Stimulated activated CD8-positive, alpha-beta memory T cell treated with anti-CD3 and anti-CD28 coated beads, Interleukin-12 subunit alpha, Interleukin-12 subunit beta, amount 100 ng/mL, for 24 hours (primary cell): ENCODE measurements around the gene CEBPG.

ENCODE experiments used
- DNase-seq: peaks from one replicate; pipeline ENCODE4 v3.0.0-alpha.2; 2020; ENCODE audit errors: extremely low read depth

Gene CEBPG

DNA sequence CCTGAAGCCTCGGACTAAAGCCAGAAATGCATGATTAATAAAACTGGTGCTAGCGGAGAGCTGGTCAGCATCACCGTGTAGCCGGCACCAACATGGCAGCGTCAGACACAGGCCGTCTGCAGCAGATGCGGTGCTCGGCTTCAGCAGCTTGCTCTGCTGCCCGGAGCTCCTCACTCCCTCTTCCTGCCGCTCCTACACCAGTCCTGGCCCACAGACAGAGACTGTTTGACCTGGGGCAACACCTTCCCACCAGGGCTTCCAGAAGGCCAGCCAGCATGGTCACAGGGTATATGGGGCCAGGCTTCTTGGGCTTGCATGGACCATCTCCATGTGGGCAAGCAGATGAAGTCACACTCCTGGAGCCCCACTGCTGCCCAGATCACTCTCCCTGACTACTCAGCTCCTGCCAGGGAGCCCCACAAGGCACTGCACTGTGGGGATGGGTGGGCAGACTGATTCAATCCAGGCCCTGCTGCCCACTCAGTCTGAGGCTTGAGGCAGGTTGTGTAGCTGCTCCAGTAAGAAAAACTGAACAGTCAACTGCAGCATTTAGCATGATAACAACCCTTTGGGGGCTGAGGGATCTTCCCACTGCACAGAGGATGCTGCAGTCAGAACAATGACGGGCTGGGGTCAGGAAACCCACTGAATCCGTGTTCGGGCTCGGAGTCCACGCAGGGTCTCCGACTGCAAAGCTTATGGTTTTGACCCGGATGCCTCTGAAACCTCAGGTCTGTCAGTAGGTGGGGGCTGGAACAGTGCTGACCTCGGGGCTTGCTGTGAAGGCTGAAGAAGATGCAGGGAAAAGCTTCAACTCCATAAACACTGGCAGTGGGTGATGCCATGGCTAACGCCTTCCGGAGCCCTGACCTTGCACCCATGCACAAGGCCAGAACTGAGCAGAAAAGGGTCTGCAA, 45.6 kb downstream of the CEBPG start:
- no peak for DNase-seq

DNA sequence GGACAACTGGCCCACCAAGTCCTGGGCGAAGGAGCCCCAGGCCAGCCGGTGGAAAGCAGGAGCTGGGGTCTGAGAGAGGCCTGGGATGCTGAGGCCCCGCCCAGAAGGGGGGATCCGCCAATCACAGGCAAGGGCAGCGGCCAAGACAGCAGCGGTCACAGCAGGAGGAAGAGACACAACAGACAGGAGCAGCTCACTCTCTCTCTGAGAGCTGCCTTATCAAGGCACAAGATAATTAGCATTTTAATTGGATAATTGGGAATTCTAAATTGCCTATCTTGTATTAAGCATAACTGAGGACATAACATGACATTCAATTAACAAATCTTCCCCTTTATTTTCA, 46.2 kb downstream of the CEBPG start:
- DNase-seq = no peak

DNA sequence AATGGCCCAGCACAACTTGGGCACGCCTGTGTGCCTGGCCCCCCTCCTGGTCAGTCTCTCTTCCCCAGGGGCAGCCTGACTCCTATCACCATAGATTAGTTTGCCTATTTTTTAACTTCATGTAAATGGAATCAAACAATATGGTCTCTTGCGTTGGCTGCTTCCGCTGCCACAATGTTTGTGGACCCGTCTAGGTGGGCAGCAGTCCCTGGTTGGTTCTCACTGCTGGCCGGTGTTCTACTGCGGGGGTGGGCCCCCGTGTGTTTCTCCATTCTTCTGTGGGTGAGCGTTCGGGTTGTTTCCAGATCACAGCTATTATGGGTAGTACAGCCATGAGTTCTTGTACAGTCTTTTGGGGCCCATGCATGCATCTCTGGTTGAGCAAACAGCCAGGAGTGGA, 47.3 kb downstream of the CEBPG start:
- no peak for DNase-seq

DNA sequence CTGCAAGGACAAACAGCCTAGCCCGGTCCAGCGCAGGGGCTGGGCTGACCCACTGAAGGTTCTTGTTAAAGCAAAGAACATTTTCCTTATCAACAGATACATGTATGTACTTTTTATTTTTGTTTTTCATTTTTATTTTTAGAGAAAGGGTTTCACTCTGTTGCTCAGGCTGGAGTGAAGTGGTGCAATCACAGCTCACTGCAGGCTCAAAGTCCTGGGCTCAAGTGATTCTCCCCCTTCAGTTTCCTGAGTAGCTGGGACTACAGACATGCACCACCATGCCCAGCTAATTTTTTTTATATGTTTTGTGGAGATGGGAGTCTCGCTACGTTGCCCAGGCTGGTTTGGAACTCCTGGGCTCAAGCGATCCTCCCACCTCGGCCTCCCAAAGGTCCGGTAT, 47.9 kb downstream of the CEBPG start:
- no peak for DNase-seq

DNA sequence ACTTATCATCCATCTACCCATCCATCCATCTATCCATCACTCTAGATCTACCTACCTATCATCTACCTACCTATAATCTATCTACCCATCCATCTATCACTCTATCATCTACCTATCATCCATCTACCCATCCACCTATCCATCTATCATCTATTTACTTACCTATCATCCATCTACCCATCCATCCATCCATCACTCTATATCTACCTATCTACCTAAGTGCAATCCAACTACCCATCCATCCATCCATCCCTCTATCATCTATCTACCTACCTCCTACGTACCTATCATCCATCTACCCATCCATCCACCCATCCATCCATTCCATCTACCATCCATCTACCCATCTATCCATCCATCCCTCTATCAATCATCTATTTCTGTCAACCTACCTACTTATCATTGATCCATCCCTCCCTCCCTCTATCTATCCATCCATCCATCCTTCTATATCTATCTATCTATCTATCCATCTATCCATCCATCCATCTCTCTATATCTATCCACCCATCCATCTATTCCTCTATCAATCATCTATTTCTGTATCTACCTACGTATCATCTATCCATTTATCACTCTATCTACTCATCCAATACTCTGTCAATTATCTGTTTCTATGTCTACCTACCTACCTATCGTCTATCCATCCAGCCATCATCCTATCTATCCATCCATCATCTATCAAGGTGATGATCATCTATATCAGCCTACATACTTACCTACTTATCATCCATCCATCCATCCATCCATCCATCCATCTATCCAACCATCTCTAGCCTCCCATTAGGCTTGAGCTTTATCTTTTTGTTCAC, 49.1 kb downstream of the CEBPG start:
- DNase-seq = no peak

DNA sequence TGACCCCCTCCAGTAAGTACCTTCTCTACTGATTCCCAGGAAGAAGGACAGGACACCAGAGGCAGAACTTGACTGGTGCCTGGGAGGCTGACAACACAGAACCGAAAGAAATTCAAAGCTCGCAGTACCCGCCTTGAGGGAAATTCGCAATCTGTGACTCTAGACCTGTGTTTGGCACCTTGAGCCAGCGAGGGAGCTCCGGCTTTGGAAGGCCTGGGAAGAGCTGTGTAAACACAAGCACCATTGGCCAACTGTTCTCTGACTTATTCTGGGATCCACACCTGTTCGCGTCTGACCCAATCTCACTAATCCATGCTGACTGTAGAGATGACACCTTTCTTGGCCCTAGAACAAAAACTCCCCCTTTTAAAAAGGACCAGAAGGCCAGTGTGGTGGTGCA, 50.7 kb downstream of the CEBPG start:
- DNase-seq = no peak

DNA sequence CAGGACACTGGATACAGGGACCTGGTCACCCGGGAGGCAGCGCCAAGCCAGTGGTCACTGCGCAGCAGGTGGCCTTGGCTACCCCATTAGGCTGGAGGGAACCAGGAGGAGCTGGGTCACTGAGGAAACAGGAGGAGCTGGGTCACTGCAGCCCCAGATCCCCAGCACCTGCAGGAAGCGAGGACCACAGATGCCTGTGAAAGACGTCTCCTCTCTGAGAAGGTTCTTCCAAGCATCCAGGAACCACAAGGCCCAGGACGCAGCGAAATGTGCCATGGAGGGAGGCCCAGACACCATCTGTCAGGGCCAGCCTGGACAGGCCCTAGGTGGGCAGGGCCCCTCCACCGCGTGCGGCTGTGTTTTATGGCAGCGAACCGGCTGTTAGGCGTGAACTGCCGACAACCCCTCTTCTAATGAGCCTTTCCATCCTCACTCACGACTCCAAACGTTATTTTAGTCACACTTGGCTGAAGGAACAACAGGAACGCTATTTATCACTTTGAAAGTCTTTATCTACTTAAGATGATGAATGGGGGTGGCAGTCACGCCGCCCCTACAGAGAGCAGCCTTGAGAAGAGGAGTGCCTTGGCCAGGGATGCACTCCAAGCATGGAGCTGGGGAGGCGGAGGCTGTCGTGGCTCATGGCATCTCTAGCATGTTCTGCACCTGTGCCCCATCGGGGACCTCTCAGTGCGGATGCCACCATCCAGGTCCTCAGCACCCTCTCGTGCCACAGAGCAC, 53.3 kb downstream of the CEBPG start:
- DNase-seq = no peak

DNA sequence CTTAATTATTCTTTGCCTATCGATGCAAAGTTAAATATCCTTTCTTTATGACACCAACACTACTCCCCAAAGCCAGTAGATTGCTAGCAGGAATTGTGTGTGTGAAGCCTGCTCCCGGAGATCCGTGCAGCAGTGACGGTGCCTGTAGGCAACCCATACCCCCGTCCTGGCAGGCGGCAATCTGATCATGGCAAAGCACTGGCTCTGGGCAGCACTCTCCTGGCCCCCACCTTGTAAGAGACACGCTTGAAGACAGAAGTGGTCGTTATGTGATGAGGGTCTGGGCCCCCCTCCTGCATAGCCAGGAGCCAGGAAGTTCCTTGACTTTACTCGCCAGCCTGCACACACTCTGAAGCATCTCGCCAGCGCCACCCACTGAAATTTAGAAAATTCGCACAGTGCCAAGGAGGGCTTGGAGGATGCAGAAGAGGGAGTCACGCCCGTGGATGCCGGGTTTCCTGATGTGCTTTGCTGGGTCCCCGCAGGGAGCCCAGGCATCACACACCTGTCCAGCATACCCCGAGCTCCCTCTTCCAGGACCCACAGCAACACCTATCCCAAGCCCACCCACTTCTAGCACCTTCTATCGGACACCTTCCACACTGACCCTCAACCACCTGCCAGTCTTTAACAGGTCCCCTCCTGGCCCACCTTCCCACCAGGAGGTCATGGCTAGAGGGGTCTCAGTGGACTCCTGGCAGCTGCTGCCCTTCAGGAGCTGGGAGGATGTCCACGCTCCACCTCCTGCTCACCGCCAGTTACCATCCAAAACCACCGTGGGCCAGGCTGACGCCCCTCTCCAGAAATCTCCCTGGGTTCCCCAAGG, 54.5 kb downstream of the CEBPG start:
- DNase-seq = no peak

DNA sequence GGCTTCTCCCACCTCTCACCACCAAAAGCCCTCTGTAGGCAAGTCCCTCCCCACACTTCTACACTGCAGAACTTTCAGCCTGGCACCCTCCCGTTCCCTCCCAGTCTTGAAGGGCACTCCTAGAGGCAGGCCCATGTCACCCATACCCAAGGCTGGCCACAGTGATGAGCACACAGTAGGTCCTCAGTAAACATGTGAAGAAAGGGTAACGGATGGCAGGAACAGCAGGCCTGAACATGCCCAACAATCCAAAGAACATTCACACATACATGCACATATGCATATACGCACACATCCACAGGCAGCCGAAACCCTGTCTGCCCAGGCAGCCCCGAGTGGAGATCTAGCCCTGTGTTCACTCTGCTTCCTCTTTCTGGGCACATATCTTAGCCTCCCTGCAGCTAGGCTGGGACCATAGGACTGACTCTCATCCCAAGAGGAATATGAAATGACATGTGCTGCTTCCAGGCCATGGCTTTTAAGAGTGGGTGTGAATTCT, 55.2 kb downstream of the CEBPG start:
- DNase-seq = no peak

DNA sequence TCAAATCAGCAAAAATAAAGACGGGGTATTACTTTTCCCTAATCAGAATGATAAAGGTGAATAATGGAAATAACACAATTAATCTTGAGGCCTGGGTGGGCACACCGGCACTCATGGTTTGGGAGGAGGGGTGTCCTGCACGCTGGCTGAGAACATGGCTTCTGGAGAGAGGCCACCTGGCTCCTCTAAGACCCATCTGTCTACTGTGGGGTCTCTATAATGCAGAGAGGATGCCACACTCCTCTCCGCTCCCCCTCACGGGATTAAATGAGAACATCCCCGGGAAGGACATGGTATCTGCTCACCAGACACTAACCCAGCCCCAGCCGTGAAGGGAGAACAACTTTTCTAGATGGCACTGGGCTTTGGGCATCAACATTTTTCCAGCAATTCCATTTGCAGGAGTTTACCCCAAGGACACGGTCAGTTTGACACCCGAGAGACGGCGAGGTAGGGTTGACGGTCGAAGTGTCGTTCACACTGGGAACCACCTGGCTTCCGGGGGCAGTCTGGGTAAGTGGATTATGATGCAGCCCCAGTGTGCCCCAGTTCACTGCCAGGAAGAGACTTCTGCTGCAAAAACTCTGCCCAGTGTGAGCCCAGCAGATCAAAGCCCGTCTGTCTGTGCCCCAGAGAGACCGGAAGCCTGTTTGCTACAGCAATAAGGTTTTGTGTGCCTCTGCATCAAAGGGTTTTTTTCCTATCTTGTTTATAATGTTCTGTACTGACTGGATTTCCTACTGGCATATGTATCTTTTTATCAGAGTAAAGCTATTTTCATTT, 56.6 kb downstream of the CEBPG start:
- no peak for DNase-seq

DNA sequence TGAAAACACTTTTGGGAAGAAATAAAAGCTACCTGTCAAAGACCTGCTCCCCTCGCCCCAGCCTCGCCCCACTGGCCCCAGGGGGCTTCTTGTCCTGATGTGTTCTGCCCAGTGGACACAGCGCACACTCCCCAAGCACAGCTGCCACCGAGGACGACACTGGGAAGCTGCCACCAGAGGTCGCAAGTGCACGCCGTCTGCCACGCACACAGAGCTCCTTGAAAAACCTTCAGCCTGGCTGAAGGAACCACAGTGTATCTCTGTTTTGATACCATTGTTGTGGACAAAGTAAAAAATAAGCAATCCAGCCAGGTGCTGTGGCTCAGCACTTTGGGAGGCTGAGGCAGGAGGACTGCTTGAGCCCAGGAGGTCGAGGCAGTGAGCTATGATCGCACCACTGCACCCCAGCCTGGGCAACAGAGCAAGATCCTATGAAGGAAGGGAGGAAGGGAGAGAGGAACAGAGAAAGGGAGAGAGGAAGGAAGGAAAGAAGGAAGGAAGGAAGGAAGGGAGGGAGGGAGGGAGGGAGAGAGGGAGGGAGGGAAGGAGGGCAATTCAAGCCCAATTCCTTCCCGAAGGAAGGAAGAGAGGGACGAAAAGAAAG, 57.3 kb downstream of the CEBPG start:
- DNase-seq = no peak

DNA sequence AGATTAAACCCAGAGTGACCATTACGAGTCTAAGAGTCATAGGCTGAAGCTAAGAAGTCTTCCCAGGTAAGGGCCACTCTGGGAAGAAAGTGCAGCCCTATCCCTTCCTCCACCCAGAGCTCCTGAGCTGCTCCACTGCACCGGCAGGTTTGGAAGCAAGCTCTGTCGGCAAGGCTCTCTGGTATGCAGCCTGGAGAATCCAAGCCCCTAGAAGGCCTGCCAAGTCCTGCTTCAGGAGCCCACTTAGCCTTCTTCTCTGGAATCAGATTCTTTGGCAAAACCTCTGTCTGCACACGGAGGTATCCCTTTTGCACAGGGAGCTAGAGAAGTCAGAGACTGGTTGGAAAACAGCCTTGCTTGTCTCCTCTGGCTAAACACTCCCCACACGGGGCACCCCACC, 58.5 kb downstream of the CEBPG start:
- no peak for DNase-seq
